GM19035 (cell line): ENCODE results near the gene ARHGAP21.
A peak's percentile ranks its signal among the peaks of the same experiment; 100 is the strongest.

Experiments used
- ATAC-seq: cut with Tn5 transposase; IDR thresholded peaks from one replicate; pipeline ENCODE4 v1.9.1; 2021; ENCODE audit not compliant: unreplicated experiment

Gene ARHGAP21

DNA sequence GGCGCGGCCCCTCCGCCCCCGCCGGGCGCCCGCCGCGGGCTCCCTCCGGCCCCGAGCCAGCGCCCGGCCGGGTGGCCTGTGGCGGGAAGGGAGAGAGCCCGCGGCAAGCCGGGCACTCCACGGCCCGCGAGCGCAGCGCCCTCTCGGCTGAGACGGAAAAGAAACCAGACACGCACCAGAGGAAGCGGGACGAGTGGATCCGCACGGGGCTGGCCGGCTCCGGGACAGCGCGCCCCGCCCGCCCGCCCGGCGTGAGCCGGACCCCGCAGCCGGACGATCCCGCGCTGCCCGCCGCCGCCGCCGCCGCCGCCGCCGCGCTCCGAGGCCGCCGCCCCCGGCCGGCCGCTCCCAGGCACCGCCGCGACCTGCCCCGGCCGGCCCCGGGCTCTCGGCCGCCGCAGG lies 300 bp downstream of the ARHGAP21 start:
- ATAC-seq: peak; percentile 30

DNA sequence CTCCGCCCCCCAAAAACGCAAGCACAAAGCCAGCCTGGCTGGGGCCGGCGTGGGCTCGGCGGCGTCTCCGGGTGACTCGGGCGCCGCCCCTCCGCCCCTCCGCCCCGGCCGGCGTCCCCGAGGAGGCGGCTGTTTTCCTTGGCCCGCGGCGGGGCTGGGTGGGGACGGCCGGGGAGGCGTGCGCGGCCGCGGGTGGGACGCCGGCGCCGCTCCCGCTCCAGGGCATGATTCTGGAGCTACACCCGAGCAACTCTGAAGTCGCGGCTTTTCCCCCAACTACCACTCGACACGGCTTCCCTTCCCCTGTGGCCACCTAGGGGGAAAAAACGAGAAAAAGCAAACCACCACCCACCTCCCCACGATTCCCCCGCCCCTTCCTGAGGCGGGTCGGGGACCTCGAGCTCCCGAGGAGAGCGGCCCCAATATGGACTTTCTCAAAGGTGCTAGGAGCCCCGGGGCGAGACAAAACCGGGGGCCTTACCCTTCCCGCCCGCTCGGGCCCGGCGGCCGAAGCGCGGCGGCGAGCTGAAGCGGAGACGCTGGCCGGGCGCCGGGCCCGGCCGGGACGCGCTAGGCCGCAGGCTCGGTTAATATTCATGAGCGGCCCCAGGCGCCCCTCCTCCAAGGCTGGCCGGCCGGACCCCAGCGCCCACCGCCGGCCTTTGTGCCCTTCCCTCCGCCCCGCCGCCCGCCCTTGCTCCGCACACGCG lies 856 bp downstream of the ARHGAP21 start:
- ATAC-seq: peak; percentile 26

DNA sequence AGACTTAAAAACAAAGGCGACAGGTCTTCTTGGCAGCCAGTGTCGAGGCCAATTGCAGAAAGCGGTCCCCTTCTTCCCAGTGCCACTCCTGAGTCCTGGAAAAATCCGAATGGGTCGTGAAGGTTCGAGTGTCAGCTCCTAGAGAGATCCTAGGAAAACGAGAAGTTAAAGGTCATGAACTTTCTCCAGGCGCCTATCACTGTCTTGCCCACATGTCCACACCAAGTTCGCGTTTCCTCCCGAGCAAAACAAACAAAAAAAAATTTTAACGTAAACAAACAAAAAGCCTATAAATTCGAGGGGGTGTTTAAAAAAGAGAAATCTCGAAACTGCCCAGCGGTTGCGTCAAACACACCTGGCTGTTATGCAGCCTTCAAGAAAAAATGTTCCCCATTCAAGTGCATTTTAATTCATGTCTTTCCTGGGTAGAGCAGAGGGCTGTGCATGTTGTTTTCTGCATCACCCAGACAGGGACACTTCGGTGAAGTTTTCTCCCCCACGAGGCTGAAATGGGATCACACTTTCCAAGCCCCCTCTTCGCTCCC lies 1.5 kb downstream of the ARHGAP21 start:
- peak; percentile 3 for ATAC-seq

GRCh38 chr10:24721229-24722106 lies 2.2 kb downstream of the ARHGAP21 start:
- ATAC-seq: no peak

DNA sequence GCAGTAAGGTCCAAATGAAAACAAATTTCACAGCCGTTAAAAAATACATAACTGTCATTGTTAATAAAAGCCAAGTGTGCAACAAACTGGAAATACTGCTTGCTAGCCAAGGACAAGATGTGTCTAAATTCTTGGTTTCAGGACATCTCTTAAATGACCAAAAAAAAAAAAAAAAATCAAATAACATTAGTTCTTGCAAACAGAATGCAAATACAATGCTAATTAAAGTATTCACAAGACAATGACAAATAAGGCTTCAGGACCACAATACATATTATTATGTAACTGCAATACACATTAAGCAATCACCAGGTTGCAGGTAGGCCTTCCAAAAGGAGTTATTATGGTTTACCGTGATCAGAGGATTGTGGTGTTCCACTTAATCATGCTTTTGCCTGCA lies 3.6 kb downstream of the ARHGAP21 start:
- ATAC-seq: no peak

DNA sequence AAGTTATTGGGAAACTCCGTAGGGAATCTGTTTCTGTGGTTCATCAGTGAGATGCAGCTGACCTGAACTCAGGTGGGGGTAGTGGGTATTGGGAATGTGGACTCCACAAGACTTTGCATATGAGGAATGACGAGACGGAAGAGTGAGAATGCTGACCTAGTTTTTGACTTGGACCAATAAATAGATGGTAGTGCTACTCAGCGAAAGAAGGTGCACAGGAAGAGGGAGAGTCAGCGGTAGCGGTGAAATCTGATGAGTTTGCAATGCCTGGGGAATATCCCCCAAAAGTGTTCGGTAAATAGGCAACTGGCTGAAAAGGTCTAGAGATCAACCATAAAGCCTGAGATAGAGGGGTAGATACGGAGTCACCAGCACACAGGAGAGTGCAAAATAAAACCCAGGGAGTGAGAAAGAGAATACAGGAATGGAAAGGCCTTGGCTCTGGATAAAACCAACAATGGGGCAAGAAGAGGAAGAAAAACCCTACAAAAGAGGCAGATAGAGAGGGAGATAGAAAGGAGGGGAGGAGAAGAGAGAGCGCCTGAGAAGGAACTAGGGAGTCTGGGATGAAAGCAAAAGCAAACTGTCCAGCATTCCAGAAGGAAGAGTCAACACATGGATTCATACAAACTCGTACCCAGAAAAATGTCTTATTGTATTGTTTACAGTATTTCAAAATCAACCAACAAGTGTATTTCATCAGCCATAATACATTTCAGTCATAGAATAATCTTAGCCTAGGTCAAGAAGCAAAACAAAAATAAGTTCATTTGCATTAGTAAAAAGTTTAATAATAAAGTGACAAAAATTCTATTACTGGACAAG lies 5.4 kb downstream of the ARHGAP21 start:
- ATAC-seq: no peak

- no peak for ATAC-seq
Measured at GRCh38 chr10:24716295-24716694, 7.4 kb downstream of the ARHGAP21 start.

DNA sequence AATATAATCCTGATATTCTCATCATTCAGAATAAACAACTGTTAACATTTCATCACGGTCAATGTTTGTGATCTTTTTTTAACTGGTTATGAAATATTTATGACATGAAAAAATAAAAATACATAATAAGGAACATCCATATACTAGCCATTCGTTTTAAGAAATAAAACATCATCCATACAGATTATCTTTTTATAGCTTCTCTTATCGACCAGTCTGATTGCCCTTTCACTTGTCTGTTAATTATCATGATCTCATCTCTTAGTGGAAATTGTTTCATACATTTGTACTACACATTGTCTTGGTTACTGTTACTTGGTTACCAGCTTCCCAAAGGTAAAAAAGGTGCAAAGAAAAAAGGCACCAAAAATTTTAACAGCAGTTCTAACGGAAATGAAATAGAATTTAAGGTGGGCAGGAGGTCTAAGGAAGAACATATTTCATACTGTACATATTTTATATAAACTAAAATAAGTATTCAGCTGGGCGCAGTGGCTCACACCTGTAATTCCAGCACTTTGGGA lies 8.4 kb downstream of the ARHGAP21 start:
- ATAC-seq: no peak

DNA sequence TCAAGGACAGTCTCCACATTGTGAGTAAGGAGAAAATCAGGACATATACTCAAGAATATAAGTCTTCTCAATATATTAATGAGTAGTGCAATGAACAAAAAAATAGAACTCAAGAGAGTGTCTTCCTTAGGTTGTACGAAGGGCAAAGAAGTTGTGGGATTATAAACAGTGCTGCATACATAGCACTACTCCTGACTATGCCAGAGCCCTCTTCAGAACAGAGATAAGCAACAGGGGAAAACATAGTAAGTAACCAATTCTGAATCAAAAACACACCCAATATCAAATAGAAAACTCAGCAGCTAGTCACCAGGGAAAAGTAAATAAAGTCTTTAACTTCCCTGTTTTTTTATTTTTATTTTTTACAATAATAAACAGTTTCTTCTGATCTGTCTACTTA lies 10.6 kb downstream of the ARHGAP21 start:
- no peak for ATAC-seq

DNA sequence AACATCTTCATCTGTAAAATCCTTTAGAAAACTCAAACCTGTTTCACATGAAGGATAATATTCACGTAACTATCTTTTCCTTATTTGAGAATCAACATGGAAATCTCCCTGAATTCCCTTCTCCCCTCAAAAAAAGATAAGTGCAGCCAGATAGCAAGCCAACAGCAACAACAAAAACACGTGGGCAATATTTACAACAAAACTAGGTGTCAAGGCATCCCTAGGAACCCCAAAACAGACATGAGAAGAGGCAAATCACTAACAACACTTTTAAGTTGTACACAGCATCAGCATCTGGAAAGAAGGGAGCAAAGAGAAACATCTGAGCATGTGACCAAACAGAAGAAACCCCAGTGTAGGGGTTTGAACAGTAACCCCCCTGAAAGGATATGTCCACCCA lies 12.2 kb downstream of the ARHGAP21 start:
- no peak for ATAC-seq

DNA sequence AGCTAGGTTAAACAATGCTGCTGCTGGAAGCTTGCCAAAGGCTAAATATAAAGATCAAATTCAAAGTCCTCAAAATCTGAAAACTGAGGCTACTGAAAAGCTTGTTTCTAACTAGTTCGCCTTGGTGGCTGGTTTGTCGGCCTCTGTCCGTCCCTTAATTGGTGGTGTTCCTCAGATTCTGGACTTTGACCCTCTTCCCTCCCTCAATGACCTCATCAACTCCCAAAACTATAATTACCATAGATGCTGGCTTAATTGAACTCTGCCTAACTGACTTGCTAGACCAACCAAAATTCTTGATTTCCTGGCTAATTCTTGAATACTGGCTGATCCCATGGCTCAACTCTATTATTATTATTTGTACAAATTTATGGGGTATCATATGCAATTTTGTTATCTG lies 15.6 kb downstream of the ARHGAP21 start:
- no peak for ATAC-seq

DNA sequence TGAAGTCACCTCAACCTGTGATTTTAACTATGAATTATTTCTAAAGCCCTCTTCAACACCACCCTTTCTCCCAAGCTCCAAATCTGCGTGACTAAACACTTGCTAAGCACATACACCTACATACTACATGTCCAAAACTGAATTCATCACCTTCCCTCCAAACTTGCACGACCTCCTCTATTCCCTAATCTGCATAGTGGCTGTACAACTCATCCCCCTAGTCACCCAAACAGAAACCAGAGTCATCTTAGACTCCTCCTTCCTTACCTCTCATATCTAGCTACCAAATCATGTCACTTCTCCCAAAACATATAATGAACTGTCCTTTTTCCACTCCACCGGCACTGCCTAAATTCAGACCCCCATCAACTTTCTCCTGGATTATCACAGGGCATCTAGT lies 16.2 kb downstream of the ARHGAP21 start:
- peak; percentile 76 for ATAC-seq

DNA sequence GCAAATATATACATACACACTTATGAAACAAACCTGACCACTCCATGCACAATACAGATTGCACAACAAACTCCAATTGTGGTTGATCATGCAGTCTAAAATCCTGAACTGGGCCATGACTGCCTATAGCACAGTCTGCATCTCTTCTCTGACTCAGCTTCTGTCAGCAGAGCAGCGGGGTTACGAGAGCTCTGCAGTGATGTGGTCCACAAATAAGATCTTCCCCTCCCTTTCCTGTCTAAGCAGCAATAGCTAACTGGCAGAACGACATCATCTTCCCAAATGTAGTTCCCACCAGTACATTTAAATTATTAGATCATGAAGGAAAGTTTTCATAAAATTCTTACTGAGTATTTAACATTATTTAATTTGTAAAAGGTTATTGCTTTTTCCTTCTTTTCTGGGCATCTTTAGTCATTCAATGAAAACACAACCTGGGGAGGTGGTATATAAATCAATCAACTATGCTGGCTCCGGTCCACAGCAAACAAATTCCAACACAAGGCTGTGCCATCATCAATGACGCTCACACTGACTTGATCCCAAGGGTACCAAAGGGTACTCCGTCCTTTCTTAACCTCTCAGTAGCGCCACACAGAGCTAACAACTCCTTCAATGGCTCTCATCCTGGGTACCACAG lies 17.1 kb downstream of the ARHGAP21 start:
- no peak for ATAC-seq

GRCh38 chr10:24703700-24704099 lies 20.0 kb downstream of the ARHGAP21 start:
- no peak for ATAC-seq

DNA sequence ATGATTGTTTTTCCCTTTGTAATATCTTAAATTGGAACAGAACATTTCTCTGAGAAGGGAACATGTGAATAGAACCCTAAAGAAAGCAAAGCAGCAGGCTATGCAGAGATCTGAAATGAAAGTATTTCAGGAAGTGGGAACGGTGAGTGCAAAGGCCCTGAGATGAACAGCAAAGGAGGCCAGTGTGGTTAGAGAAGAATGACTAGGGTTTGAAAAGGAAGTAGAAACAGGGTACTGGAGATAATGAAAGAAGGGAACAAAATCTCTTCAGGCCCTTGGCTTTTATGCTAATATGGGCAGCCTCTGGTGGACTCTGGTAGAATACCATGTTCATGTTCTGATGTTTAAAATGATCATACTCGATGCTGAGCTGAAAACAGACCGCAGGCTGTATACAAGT lies 22.2 kb downstream of the ARHGAP21 start:
- ATAC-seq: peak; percentile 85

DNA sequence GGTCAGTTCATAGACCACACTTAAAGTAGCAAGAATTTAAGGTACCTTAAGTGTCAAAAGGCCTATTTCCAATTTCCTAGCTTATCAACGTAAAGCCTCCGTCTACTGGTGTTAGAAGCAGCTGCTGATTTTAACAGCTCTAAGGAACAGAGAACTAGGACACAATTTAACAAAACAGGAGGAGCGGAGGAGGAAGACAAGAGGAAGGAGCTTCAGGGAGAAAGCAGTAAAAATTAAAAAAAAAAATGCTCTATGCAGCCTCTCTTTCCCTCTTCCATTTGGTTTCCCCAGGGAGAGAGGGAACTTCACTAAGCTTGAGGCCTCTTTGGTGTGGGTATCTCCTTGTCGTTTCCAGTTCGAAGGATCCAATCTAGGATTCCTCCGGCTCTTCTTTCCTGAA lies 22.7 kb downstream of the ARHGAP21 start:
- no peak for ATAC-seq

DNA sequence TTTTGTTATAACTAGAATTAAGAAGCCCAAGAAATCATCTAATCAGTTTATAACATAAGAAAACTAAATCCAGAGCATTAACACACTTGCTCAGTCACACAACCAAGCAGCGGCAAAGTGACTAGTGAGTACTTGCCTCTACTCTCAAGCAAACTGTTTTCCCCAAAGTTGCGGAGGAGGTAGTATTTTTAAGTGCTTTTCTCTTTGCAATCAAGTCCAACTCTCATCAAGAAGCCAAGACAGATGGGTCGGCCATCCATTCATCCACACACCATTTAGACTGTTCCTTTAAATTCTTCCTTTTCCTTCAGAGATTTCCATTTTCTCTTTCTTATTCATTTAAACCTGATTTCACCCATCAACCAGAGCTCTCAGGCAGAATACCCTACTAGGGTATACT lies 25.4 kb downstream of the ARHGAP21 start:
- ATAC-seq: no peak

- ATAC-seq: no peak
Measured at GRCh38 chr10:24697080-24697479, 26.6 kb downstream of the ARHGAP21 start.

- no peak for ATAC-seq
Measured at GRCh38 chr10:24695452-24695851, 28.2 kb downstream of the ARHGAP21 start.

- no peak for ATAC-seq
Measured at GRCh38 chr10:24694086-24694485, 29.6 kb downstream of the ARHGAP21 start.
